ENCODE measurements around the gene TMEM248.

TMEM248 gene

GRCh38 chr7:67006965-67007364, 85.9 kb downstream of the TMEM248 start:
- no peak for DNase-seq

Data from NCI-H2107 (cell line).